ENCODE results near the gene STIM2. TPM values are rescaled to one million over a fixed set of nuclear protein-coding genes. Genes with fewer than 3 reads are reported as not detected.

Gene STIM2
- polyA plus RNA-seq, 3 donors = 8.6 to 16.5 (median 8.8) TPM

DNA sequence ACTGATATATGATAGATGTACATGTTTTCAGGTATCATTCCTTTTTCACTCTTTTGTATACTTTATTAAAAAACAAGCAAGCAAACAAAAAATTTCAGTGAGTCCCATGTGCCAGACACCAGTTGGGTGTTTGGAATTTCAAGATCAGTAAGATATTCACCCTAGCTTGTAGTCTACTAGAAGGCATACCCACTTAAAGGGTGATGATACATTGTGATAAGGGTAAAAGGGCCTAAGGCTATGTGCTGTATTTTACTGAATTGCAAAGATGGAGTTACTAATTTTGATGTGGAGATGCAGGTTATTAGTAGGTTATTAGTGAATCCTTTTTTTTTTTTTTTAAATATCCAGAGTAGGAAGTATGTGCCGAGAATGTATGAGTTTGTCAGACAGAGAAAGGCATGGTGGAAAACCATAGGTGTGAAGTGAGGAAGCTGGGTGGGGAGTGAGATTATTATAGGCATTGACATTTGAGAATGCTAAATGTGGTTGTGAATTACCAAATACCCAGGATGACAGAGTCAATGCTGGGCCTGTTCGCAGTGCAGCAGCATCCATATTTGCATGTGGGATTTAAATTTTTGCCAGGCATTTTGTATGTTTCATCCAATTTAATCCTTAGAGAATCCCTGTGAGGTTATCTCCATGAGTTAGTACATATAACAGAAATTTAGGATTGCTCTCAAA, 10.1 kb downstream of the STIM2 start:
- H3K36me3 Mint-ChIP-seq = peaks cover 4 to 14% of the 10 kb centered on the region in 2 donors
- H3K79me2 ChIP-seq (ENCODE audit: insufficient read depth, low read length) = peaks cover 78% of the 10 kb centered on the region
- peaks cover 0 to 1% (median 0%) of the 10 kb centered on the region in 3 donors for H3K27me3 Mint-ChIP-seq (ENCODE audit: low read depth in 3 of 3)
- H3K9ac ChIP-seq (ENCODE audit: insufficient read depth, low read length, poor library complexity, severe bottlenecking) = no peak overlapping the region
- no peaks in the 10 kb centered on the region for H3K27me3 ChIP-seq (ENCODE audit: control insufficient read depth in 2 of 2, insufficient read depth in 2 of 2, low read length in 2 of 2)
- peaks cover 16% of the 10 kb centered on the region for H4K20me1 ChIP-seq (ENCODE audit: insufficient read depth, low read length)
- WGBS (ENCODE audit: insufficient coverage) = 100% methylated on average over 1 of the region's 2 CpGs
- intact Hi-C loops (cut with micrococcal nuclease) = no loop called here
- H3K36me3 ChIP-seq (replicated peaks in 1 of 2; ENCODE audit: control insufficient read depth in 1 of 2, insufficient read depth in 2 of 2, low read length in 2 of 2) = no peaks in the 10 kb centered on the region
- peak overlapping the region in 1 of 7 donors; percentile 64 for H3K27ac Mint-ChIP-seq
- no peaks in the 10 kb centered on the region for H3K9me3 Mint-ChIP-seq
- H3K4me1 ChIP-seq (ENCODE audit: control insufficient read depth in 1 of 2, insufficient read depth in 2 of 2, low read length in 2 of 2) = peaks cover 19 to 28% of the 10 kb centered on the region in 2 donors
- H3K9me3 ChIP-seq (replicated peaks in 1 of 2; ENCODE audit: control insufficient read depth in 1 of 2, insufficient read depth in 1 of 2, low read length in 2 of 2) = no peaks in the 10 kb centered on the region
- TF ChIP-seq, protein P1, sequence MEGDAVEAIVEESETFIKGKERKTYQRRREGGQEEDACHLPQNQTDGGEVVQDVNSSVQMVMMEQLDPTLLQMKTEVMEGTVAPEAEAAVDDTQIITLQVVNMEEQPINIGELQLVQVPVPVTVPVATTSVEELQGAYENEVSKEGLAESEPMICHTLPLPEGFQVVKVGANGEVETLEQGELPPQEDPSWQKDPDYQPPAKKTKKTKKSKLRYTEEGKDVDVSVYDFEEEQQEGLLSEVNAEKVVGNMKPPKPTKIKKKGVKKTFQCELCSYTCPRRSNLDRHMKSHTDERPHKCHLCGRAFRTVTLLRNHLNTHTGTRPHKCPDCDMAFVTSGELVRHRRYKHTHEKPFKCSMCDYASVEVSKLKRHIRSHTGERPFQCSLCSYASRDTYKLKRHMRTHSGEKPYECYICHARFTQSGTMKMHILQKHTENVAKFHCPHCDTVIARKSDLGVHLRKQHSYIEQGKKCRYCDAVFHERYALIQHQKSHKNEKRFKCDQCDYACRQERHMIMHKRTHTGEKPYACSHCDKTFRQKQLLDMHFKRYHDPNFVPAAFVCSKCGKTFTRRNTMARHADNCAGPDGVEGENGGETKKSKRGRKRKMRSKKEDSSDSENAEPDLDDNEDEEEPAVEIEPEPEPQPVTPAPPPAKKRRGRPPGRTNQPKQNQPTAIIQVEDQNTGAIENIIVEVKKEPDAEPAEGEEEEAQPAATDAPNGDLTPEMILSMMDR (IDR thresholded peaks at IDR 0.05) = no peak
- no peak overlapping the region for H2AFZ ChIP-seq (ENCODE audit: insufficient read depth, low read depth, low read length, poor library complexity, severe bottlenecking)
- no peak for DNase-seq
- no peak overlapping the region for H3K27ac ChIP-seq (ENCODE audit: low read depth in 1 of 2, low read length in 2 of 2)
- H3K4me3 Mint-ChIP-seq = no peak overlapping the region
- no peak overlapping the region for H3K4me2 ChIP-seq (replicated peaks; ENCODE audit: extremely low read depth, low read length, poor library complexity, severe bottlenecking)
- peaks cover 37% of the 10 kb centered on the region for H3K4me1 Mint-ChIP-seq
- no peak overlapping the region for H3K4me3 ChIP-seq (replicated peaks in 1 of 3; ENCODE audit: low read depth in 2 of 3, low read length in 3 of 3)

DNA sequence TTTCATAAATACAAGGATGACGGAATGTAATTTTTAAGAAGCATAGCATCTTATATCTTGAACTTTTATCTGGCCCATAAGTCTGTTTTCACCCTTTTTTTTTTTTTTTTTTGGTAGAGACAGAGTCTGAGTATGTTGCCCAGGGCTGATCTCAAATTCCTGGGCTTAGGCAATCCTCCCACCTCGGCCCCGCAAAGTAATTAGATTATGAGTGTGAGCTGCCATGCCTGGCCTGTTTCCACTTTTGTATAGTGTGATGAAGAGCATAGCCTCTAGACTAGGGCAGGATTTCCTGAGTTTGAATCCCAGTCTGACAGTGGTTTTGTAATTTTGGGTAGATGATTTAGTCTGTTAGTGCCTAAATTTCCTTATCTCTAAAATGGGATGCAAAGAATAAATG, 11.0 kb downstream of the STIM2 start:
- WGBS (ENCODE audit: insufficient coverage) = 67% methylated on average over 2 of the region's 3 CpGs
- H3K4me1 ChIP-seq (ENCODE audit: control insufficient read depth in 1 of 2, insufficient read depth in 2 of 2, low read length in 2 of 2) = peaks cover 19 to 27% of the 10 kb centered on the region in 2 donors
- TF ChIP-seq, protein P1 (IDR thresholded peaks at IDR 0.05) = no peak
- no peak overlapping the region for H3K4me3 ChIP-seq (replicated peaks in 1 of 3; ENCODE audit: low read depth in 2 of 3, low read length in 3 of 3)
- peaks cover 8% of the 10 kb centered on the region for H4K20me1 ChIP-seq (ENCODE audit: insufficient read depth, low read length)
- no peaks in the 10 kb centered on the region for H3K27me3 ChIP-seq (ENCODE audit: control insufficient read depth in 2 of 2, insufficient read depth in 2 of 2, low read length in 2 of 2)
- Mint-ChIP-seq H3K4me3 (no peak overlapping the region), H3K9me3 (no peaks in the 10 kb centered on the region), H3K36me3 (peaks cover 4 to 14% of the 10 kb centered on the region in 2 donors), H3K4me1 (peaks cover 33% of the 10 kb centered on the region), H3K27me3 (ENCODE audit: low read depth in 3 of 3) (peaks cover 0 to 1% (median 0%) of the 10 kb centered on the region in 3 donors), H3K27ac (peak overlapping the region in 1 of 7 donors; percentile 42)
- no peaks in the 10 kb centered on the region for H3K9me3 ChIP-seq (replicated peaks in 1 of 2; ENCODE audit: control insufficient read depth in 1 of 2, insufficient read depth in 1 of 2, low read length in 2 of 2)
- H3K4me2 ChIP-seq (replicated peaks; ENCODE audit: extremely low read depth, low read length, poor library complexity, severe bottlenecking) = no peak overlapping the region
- intact Hi-C loops (cut with micrococcal nuclease) = no loop called here
- H2AFZ ChIP-seq (ENCODE audit: insufficient read depth, low read depth, low read length, poor library complexity, severe bottlenecking) = no peak overlapping the region
- no peak for DNase-seq
- no peak overlapping the region for H3K27ac ChIP-seq (ENCODE audit: low read depth in 1 of 2, low read length in 2 of 2)
- peaks cover 70% of the 10 kb centered on the region for H3K79me2 ChIP-seq (ENCODE audit: insufficient read depth, low read length)
- H3K9ac ChIP-seq (ENCODE audit: insufficient read depth, low read length, poor library complexity, severe bottlenecking) = no peak overlapping the region
- no peaks in the 10 kb centered on the region for H3K36me3 ChIP-seq (replicated peaks in 1 of 2; ENCODE audit: control insufficient read depth in 1 of 2, insufficient read depth in 2 of 2, low read length in 2 of 2)
